NCI-H82 (cell line): ENCODE results near the gene DIO1.
A peak's percentile ranks its signal among the peaks of the same experiment; 100 is the strongest.
"Not testable (repeated sequence)": the region's sequence is repeated elsewhere in the genome, so short reads cannot be mapped to it uniquely, and the experiment has no call there.

ENCODE experiments used
- DNase-seq: peaks from one replicate; lab custom pipeline; 2025; lab: John Stamatoyannopoulos, UW

The DIO1 gene

GRCh38 chr1:53893999-53894636, at the start of gene DIO1:
DIO1 (plus strand) TSS chr1:53894187; CDS start chr1:53894211, 24 bp downstream.
- DNase-seq: no peak

GRCh38 chr1:53847980-53848379, 46.0 kb upstream of the DIO1 start:
- DNase-seq: no peak

- no peak for DNase-seq
Observed at GRCh38 chr1:53850082-53850673, 43.8 kb upstream of the DIO1 start.

- no peak for DNase-seq
Observed at GRCh38 chr1:53851571-53852285, 42.3 kb upstream of the DIO1 start.

- peak; percentile 88 for DNase-seq
Observed at GRCh38 chr1:53860967-53861411, 33.0 kb upstream of the DIO1 start.

- no peak for DNase-seq
Observed at GRCh38 chr1:53862507-53862906, 31.5 kb upstream of the DIO1 start.

GRCh38 chr1:53868565-53868964, 25.4 kb upstream of the DIO1 start:
- DNase-seq: no peak

- no peak for DNase-seq
Observed at GRCh38 chr1:53869454-53870117, 24.4 kb upstream of the DIO1 start.

GRCh38 chr1:53871221-53871620, 22.8 kb upstream of the DIO1 start:
- no peak for DNase-seq

- DNase-seq: no peak
Observed at GRCh38 chr1:53871773-53872484, 22.1 kb upstream of the DIO1 start.

- DNase-seq: not testable (repeated sequence)
Observed at GRCh38 chr1:53875150-53875549, 18.8 kb upstream of the DIO1 start.

- DNase-seq: peak; percentile 68
Observed at GRCh38 chr1:53878492-53879105, 15.4 kb upstream of the DIO1 start.

GRCh38 chr1:53881853-53882252, 12.1 kb upstream of the DIO1 start:
- not testable (repeated sequence) for DNase-seq

- DNase-seq: not testable (repeated sequence)
Observed at GRCh38 chr1:53883600-53883999, 10.4 kb upstream of the DIO1 start.

- DNase-seq: no peak
Observed at GRCh38 chr1:53888681-53889080, 5.3 kb upstream of the DIO1 start.

GRCh38 chr1:53889304-53890298, 4.4 kb upstream of the DIO1 start, which contains the start of gene YIPF1:
YIPF1 (minus strand) TSS chr1:53889797; CDS start chr1:53888937, 860 bp downstream.
- DNase-seq: peak; percentile 96

- no peak for DNase-seq
Observed at GRCh38 chr1:53890522-53890941, 3.5 kb upstream of the DIO1 start.

GRCh38 chr1:53891018-53891417, 3.0 kb upstream of the DIO1 start:
- DNase-seq: no peak

- DNase-seq: no peak
Observed at GRCh38 chr1:53891678-53892077, 2.3 kb upstream of the DIO1 start.

GRCh38 chr1:53892911-53893310, 1.1 kb upstream of the DIO1 start:
- no peak for DNase-seq
